NB4 (cell line): ENCODE data around the gene NDOR1.

Experiments used
- CTCF ChIP-seq: IDR thresholded peaks from one replicate; pipeline ENCODE4 v1.5.1; 2012; ENCODE audit warnings: low read depth, low read length
- POLR2A ChIP-seq: IDR thresholded peaks from 2 replicates; pipeline ENCODE4 v1.6.1; 2011; ENCODE audit warnings: mild to moderate bottlenecking; ENCODE audit not compliant: insufficient read length; ENCODE audit errors: extremely low read depth

- no peak for TF ChIP-seq POLR2A
- TF ChIP-seq CTCF: no peak
Measured at GRCh38 chr9:137168573-137168903, 37.0 kb upstream of the NDOR1 start.
